Nephron progenitor cell (in vitro differentiated cells): ENCODE results near the gene PTPRO.

ENCODE experiments used
- DNase-seq: peaks from one replicate; pipeline ENCODE4 v3.0.0; 2021
- H3K27ac Mint-ChIP-seq: 2 replicates; pipeline ENCODE4 v1.8.0; 2021; ENCODE audit warnings: mild to moderate bottlenecking, moderate library complexity, mixed read lengths
- H3K27me3 Mint-ChIP-seq: 2 replicates; pipeline ENCODE4 v1.8.0; 2021; ENCODE audit warnings: mild to moderate bottlenecking, low read depth, mixed read lengths; ENCODE audit not compliant: poor library complexity
- H3K36me3 Mint-ChIP-seq: 2 replicates; pipeline ENCODE4 v1.8.0; 2021; ENCODE audit warnings: low read depth, mixed read lengths
- H3K4me1 Mint-ChIP-seq: 2 replicates; pipeline ENCODE4 v1.8.0; 2021; ENCODE audit warnings: mixed read lengths
- H3K4me3 Mint-ChIP-seq: 2 replicates; pipeline ENCODE4 v1.8.0; 2021; ENCODE audit warnings: mild to moderate bottlenecking, moderate library complexity, mixed read lengths
- H3K9me3 Mint-ChIP-seq: 2 replicates; pipeline ENCODE4 v1.8.0; 2021; ENCODE audit warnings: mild to moderate bottlenecking, moderate library complexity, mixed read lengths
- TF ChIP-seq, protein P1 (sequence below): fragments of 200-600 bp; sonication (generic); IDR thresholded peaks from 2 replicates; pipeline ENCODE4 v1.5.0; 2021; ENCODE audit warnings: antibody characterized with exemption

Gene PTPRO

DNA sequence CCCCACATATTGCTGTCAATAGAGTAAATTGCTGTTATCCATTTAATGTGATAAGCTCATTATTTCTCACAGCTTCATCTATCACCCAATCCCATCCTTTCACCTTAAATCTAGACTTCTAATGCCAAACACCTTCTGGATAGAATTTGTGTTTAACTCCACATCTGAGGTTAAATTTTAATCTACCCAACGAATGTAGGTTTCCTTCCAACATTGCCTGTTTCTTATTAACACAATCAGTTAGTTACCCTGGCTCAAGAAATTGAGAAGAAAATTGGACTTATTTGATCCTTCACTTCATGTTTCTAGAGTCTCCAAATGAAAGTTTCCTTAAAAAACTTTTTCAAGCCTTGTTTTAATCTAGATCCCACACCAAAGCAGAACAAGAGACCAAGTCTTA is 67.3 kb downstream of the PTPRO start:
- H3K4me3 Mint-ChIP-seq, result no peak overlapping the region
- H3K27ac Mint-ChIP-seq, result no peak overlapping the region
- H3K9me3 Mint-ChIP-seq, result no peaks in the 10 kb centered on the region
- no peaks in the 10 kb centered on the region for H3K36me3 Mint-ChIP-seq
- no peaks in the 10 kb centered on the region for H3K4me1 Mint-ChIP-seq
- H3K27me3 Mint-ChIP-seq, result no peaks in the 10 kb centered on the region
- TF ChIP-seq, protein P1, sequence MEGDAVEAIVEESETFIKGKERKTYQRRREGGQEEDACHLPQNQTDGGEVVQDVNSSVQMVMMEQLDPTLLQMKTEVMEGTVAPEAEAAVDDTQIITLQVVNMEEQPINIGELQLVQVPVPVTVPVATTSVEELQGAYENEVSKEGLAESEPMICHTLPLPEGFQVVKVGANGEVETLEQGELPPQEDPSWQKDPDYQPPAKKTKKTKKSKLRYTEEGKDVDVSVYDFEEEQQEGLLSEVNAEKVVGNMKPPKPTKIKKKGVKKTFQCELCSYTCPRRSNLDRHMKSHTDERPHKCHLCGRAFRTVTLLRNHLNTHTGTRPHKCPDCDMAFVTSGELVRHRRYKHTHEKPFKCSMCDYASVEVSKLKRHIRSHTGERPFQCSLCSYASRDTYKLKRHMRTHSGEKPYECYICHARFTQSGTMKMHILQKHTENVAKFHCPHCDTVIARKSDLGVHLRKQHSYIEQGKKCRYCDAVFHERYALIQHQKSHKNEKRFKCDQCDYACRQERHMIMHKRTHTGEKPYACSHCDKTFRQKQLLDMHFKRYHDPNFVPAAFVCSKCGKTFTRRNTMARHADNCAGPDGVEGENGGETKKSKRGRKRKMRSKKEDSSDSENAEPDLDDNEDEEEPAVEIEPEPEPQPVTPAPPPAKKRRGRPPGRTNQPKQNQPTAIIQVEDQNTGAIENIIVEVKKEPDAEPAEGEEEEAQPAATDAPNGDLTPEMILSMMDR, result no peak
- DNase-seq, result no peak

DNA sequence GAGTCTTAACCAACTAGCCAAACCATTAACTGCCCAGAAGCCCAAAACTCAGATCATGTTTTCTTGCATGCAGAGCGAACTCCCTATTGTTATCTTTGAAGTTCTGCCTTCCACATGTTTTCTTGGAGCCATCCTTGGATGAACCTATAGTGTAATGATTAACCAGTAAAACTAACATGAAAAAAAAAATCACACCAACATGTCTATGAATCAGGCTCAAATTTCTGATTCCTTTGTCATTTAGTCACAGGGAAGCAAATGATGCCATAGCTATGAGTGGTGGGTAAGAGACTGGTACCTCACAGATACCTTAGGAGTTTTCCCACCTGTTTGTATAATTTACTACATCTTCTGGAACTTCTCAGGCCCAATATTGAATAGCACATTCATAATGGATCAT is 70.7 kb downstream of the PTPRO start:
- no peak for DNase-seq
- no peak overlapping the region for H3K27ac Mint-ChIP-seq
- H3K9me3 Mint-ChIP-seq, result no peaks in the 10 kb centered on the region
- H3K4me3 Mint-ChIP-seq, result no peak overlapping the region
- no peaks in the 10 kb centered on the region for H3K27me3 Mint-ChIP-seq
- H3K4me1 Mint-ChIP-seq, result no peaks in the 10 kb centered on the region
- TF ChIP-seq, protein P1, result no peak
- H3K36me3 Mint-ChIP-seq, result no peaks in the 10 kb centered on the region

DNA sequence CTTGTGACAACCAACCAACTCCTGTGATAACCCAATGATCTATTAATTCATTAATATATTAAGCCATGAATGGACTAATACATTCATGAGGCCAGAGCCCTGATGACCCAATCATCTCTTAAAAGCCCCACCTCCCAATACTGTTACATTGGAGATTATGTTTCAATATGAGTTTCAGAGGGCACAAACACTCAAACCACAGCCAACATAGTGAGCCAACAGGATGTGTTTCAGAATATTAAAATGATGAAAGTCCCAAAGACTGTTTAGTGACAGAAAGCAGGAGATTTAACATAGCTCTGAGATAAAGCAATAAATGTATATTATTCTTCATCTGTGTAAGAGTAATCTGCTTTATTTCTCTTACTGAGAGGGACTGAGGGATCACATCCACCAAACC is 71.7 kb downstream of the PTPRO start:
- Mint-ChIP-seq H3K4me1 (no peaks in the 10 kb centered on the region), H3K9me3 (no peaks in the 10 kb centered on the region), H3K27ac (no peak overlapping the region), H3K4me3 (no peak overlapping the region), H3K36me3 (no peaks in the 10 kb centered on the region), H3K27me3 (no peaks in the 10 kb centered on the region)
- no peak for DNase-seq
- TF ChIP-seq, protein P1, result no peak

DNA sequence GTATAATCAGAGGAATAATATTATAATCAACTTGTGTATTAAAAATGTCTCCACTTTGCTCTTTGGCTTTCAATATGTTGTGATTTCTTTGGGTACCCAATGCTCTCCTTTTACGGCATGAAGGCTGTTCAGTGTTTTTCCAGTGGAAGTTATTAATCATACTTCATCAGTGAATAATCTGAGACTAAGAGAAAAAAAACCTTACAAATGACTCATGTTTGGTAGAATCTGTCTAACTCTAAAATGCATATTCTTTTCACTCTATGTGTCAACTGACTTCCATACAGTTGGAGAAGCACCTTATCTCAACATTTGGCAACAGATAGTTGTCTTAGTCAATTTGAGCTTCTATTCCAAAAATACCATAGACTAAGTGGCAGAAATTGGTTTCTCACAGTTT is 82.2 kb downstream of the PTPRO start:
- Mint-ChIP-seq H3K27ac (no peak overlapping the region), H3K4me1 (no peaks in the 10 kb centered on the region), H3K4me3 (no peak overlapping the region), H3K36me3 (no peaks in the 10 kb centered on the region), H3K27me3 (peaks cover 6% of the 10 kb centered on the region), H3K9me3 (no peaks in the 10 kb centered on the region)
- TF ChIP-seq, protein P1, result no peak
- DNase-seq, result no peak

DNA sequence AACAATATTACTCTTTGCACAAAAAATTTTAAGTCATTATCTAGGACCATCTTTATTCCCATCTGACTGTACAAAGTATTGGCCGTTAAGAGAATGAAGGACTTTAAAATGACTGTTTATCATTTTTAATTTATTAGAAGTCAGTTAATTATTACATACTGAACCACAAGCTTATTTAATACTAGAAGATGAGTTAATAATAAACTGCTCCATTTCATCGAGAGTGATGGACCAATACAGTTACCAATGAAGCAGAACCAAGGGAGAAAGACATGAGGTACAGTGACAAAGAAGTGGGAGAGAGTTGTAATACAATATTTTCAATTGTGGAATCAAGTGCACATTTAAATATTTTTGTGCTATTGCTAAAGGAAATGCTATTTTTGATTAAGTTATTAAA is 83.3 kb downstream of the PTPRO start:
- H3K4me3 Mint-ChIP-seq, result no peak overlapping the region
- no peaks in the 10 kb centered on the region for H3K9me3 Mint-ChIP-seq
- no peak overlapping the region for H3K27ac Mint-ChIP-seq
- no peak for DNase-seq
- TF ChIP-seq, protein P1, result no peak
- no peaks in the 10 kb centered on the region for H3K36me3 Mint-ChIP-seq
- peaks cover 6% of the 10 kb centered on the region for H3K27me3 Mint-ChIP-seq
- no peaks in the 10 kb centered on the region for H3K4me1 Mint-ChIP-seq

DNA sequence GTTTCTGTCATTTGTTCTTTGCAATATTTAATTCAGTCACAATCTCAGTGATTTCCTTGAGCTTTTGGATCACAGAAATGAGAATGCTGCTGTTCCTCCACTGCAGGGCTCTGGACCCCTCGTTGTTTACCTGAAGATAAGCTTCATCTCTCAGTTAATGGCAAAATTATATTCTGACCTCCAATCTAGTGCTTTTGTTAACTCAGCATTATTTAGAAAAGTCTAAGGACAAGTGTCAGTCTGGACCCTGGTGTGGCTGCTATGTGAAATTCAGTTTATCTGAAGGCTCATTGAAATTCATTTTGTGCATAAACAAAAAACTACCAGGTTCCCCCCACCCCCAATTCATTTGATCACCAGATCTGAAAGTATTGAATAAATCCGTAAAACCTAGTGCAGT is 84.7 kb downstream of the PTPRO start:
- TF ChIP-seq, protein P1, result no peak
- Mint-ChIP-seq H3K4me3 (no peak overlapping the region), H3K9me3 (no peaks in the 10 kb centered on the region), H3K4me1 (no peaks in the 10 kb centered on the region), H3K27ac (no peak overlapping the region), H3K36me3 (no peaks in the 10 kb centered on the region), H3K27me3 (peaks cover 6% of the 10 kb centered on the region)
- no peak for DNase-seq
